Cardiac fibroblast (primary cell): Measurements from ENCODE around the gene LMNA.
"Not testable (repeated sequence)": the region's sequence is repeated elsewhere in the genome, so short reads cannot be mapped to it uniquely, and the experiment has no call there.

Source experiments
- DNase-seq, 2 donors: peaks; one replicate each; pipeline versions ENCODE4 v3.0.0 to v3.0.0-alpha.2; 2010; ENCODE audit warnings: low read depth in 2 of 2
- H3K4me3 ChIP-seq, 2 donors: replicated peaks in 1 of 2; 1 replicate in 1 of 2; 2 replicates in 1 of 2; pipeline ENCODE4 v1.5.1; 2011; ENCODE audit warnings: low read depth in 2 of 2, low read length in 2 of 2, mild to moderate bottlenecking in 2 of 2, moderate library complexity in 1 of 2
- CTCF ChIP-seq: IDR thresholded peaks from one replicate; pipeline ENCODE4 v1.5.1; 2011; ENCODE audit warnings: low read depth, mild to moderate bottlenecking, low read length, inconsistent platforms

The LMNA gene

GRCh38 chr1:156117414-156118176, 3.1 kb downstream of the LMNA start:
- no peak for DNase-seq
- TF ChIP-seq CTCF: no peak
- peak overlapping the region; percentile 74 to 100 for H3K4me3 ChIP-seq

- DNase-seq: peak in 1 of 2 donors; percentile 36
Observed at GRCh38 chr1:156118177-156118868, 3.8 kb downstream of the LMNA start.

GRCh38 chr1:156119503-156120209, 5.1 kb downstream of the LMNA start:
- H3K4me3 ChIP-seq: peak overlapping the region in 1 of 2 donors; percentile 21
- peak; percentile 61 to 74 for DNase-seq
- no peak for TF ChIP-seq CTCF

More at GRCh38 chr1:156118177-156118868, 3.8 kb downstream of the LMNA start:
- TF ChIP-seq CTCF: no peak
- H3K4me3 ChIP-seq: peak overlapping the region; percentile 74 to 100

- no peak for TF ChIP-seq CTCF
- no peak for DNase-seq
- no peak overlapping the region for H3K4me3 ChIP-seq
Observed at GRCh38 chr1:156120318-156120717, 5.8 kb downstream of the LMNA start.

GRCh38 chr1:156121005-156121404, 6.5 kb downstream of the LMNA start:
- peak overlapping the region in 1 of 2 donors; percentile 11 for H3K4me3 ChIP-seq
- DNase-seq: not testable (repeated sequence)

- DNase-seq: no peak
- no peak for TF ChIP-seq CTCF
- H3K4me3 ChIP-seq: peak overlapping the region; percentile 11 to 19
Observed at GRCh38 chr1:156121457-156121856, 6.9 kb downstream of the LMNA start.

GRCh38 chr1:156122086-156122485, 7.6 kb downstream of the LMNA start:
- peak overlapping the region in 1 of 2 donors; percentile 45 for H3K4me3 ChIP-seq
- DNase-seq: no peak
- TF ChIP-seq CTCF: no peak
